ENCODE measurements around the gene ANKRD10. TPM values are rescaled to one million over a fixed set of nuclear protein-coding genes. Genes with fewer than 3 reads are reported as not detected.
A peak's percentile ranks its signal among the peaks of the same experiment; 100 is the strongest.

The ANKRD10 gene
- total RNA-seq, 2 experiments from 2014 or later = 48.3 to 54.9 TPM

DNA sequence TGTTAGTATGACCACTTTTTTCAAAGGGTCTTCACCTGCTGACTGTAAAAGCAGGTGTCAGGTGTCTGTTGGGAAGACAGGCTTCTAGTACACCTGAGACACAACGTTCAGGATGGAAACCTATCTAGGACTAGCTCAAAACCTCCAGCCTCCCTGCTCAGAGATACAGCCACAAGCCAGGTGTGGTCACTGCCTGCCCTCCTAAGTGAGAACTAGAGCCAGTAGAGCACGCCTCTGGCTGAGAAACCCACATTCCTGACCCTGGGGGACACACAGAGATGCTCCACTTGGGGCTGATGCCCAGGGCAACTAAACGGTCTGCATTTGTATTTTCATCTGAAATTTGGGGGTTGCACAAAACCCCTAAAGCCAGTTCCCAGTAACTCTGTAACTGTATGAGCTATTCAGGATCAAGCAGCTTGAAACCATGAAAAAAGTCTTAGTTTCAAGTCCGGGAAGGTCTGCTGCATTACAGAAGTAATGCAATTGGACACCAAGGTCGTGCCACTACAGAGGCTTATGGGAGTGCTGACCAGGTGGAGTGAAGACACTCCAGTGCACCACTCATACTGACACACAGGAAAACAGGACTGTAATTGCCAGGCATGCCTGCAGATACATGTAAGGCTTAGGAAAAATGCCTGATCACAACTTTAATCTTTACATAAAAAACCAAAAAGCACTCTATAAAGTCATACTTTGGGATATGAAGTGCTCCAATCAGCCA, 27.8 kb downstream of the ANKRD10 start:
- DNase-seq = no peak
- no peaks in the 10 kb centered on the region for H3K36me3 Mint-ChIP-seq
- peaks cover 9% of the 10 kb centered on the region for H3K4me1 Mint-ChIP-seq
- H3K9me3 Mint-ChIP-seq = no peaks in the 10 kb centered on the region
- H3K27me3 Mint-ChIP-seq = no peaks in the 10 kb centered on the region
- no peak overlapping the region for H3K4me3 Mint-ChIP-seq
- no peak overlapping the region for H3K27ac Mint-ChIP-seq

DNA sequence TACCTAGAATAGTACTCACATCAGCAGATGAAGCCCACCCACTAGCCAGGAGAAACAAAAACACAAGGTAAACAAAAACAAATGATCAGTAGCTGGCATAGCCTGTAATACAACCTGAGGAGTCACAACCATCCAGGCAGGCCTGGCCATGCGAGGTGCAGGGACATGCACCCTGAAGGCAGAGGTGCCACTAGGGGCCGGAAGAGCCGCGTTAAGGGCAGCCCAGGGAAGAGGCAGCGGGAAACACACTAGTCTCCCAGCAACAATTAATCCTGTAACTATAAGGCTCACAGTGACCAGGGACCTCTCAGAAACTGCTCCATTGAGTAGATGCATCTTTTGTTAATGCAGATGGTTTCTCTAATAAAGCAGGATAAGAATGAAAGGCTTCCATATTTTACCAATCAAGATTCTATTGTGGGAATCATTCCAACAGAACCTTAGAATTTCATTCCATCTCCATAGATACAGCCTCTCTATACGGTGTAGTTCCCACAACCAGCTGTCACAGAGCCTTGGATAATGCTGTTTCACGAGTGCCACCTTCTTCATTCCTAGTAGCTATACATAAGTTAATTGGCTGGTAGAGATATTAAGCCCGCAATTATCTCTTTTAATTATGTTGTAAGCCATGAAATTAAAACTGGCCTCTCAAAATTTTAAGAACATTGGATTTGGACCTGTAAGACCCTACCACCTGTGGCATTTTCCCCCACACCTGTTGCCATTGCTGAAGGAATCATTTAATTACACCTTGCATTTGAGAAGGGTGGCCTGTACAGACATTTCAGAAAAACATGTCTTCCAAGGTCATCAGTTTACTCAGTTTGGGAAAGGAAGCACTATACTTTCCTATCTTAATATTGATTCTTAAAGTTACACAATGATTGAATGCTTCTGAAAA, 28.7 kb downstream of the ANKRD10 start:
- Mint-ChIP-seq H3K27me3 (no peaks in the 10 kb centered on the region), H3K4me3 (no peak overlapping the region), H3K9me3 (no peaks in the 10 kb centered on the region), H3K27ac (no peak overlapping the region), H3K36me3 (no peaks in the 10 kb centered on the region), H3K4me1 (peaks cover 9% of the 10 kb centered on the region)
- no peak for DNase-seq

DNA sequence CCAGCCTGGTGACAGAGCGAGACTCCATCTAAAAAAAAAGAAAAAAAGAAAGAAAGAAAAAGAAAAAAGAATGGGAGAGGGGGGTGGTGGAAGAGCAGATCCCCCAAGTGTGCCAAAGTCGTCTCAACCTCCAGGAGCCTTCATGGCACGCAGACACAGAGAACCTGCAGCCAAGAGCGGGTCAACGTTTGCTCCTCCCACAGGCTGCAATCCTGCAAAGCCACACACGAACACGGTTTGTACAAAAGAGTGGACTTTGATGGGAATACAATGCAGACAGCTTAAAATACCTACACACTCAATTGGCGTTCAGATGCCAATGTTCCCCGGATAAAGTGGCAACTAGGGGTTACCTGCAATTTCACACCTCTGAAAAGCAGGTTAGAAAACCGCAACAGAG, 29.4 kb downstream of the ANKRD10 start:
- Mint-ChIP-seq H3K4me1 (peaks cover 9% of the 10 kb centered on the region), H3K27ac (no peak overlapping the region), H3K4me3 (no peak overlapping the region), H3K9me3 (no peaks in the 10 kb centered on the region), H3K27me3 (no peaks in the 10 kb centered on the region), H3K36me3 (no peaks in the 10 kb centered on the region)
- DNase-seq = no peak

DNA sequence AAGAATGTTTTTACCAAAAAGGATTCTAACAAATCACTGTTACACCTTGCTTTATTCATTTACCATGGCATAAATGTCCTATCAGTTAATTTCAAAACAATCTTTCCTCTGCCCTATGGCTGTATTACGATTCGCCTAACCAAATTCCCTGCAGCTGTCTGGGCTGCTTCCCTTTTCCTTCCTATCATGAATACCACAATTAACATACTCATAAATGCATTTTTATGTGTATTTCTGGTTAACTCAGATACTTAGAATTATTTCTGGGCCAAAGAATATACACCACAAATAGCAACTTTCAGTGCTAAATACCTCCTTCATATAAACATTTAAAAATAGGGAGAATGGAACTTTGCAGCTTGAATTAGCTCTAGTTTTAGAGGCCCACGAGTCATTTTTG, 30.4 kb downstream of the ANKRD10 start:
- H3K9me3 Mint-ChIP-seq = no peaks in the 10 kb centered on the region
- peaks cover 9% of the 10 kb centered on the region for H3K4me1 Mint-ChIP-seq
- no peak overlapping the region for H3K27ac Mint-ChIP-seq
- DNase-seq = no peak
- H3K27me3 Mint-ChIP-seq = no peaks in the 10 kb centered on the region
- no peaks in the 10 kb centered on the region for H3K36me3 Mint-ChIP-seq
- H3K4me3 Mint-ChIP-seq = no peak overlapping the region

DNA sequence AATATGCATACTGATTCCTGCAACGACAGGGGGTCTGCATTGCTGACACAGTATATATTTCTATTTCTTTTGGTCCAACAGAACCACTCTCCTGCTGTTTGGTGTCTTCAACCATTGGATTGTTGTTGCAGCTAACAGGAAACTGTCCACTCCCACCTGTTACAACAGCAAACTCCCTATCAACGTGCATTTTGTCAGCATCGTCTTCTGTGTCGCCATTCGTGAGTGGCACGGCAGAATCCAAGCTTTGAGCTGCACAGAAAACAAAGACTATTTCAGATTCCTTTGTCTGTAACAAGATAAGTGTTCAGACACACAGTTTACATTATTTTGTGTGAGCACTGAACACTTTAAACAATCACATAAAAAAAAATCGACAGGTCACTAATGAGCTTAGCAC, 31.3 kb downstream of the ANKRD10 start:
- Mint-ChIP-seq H3K9me3 (no peaks in the 10 kb centered on the region), H3K27ac (no peak overlapping the region), H3K4me3 (no peak overlapping the region), H3K27me3 (no peaks in the 10 kb centered on the region), H3K4me1 (peaks cover 9% of the 10 kb centered on the region), H3K36me3 (no peaks in the 10 kb centered on the region)
- no peak for DNase-seq

DNA sequence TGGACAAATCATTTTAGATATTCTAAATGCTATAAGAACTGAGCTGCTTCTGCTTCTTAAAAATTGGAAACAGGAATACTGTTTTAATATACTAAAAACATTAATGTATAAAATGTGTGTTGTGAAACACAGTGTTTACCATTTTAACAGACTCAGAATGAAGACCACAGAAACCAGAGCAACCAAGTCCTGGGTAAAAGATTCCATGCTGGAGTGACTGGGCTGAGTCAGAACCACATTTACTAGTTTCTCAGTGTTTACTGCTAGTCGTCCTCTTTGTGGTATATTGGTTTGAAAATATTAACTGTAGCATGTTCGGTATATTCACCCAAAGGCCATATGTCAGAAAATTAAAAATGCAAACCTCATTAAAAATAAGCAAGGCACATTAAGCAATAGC, 31.9 kb downstream of the ANKRD10 start:
- H3K27me3 Mint-ChIP-seq = no peaks in the 10 kb centered on the region
- no peak overlapping the region for H3K27ac Mint-ChIP-seq
- H3K36me3 Mint-ChIP-seq = no peaks in the 10 kb centered on the region
- H3K4me1 Mint-ChIP-seq = peaks cover 9% of the 10 kb centered on the region
- H3K4me3 Mint-ChIP-seq = no peak overlapping the region
- DNase-seq = no peak
- no peaks in the 10 kb centered on the region for H3K9me3 Mint-ChIP-seq

DNA sequence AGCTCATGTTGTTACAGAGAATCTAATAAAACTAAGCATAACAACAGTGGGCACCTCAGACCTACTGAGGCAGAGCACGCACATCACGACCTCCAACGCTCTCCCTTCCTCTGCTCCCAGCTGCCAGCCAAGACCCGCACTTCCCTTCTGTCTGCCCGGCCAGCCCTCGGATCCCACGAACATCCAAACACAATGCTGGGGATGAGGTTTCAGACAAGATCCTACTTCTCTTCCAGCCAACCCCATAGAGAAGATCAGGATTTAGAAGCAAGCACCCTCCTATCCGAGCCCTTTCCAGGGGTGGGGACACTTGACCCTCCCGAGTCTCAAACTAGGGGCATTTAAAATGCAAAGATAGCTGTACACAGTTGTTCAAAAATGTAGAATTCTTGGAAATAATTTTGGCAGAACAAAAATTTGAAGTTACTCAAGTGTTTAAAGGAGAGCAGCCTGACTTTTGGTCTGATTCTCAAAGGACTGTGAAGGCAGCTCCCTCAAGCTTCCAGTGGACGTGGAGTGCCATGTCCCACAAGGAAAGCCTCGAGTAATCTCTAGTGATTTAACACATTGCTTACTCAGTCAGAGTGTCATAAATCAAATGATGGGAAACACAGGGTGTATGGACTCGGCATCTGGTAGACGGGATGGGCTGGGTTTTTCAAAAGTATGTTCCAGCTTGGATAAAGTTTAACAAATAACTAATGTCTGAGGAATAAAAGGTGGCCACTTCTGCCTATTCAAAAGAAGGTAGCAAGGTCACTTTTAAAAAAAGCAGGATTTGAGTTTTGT, 32.8 kb downstream of the ANKRD10 start:
- Mint-ChIP-seq H3K9me3 (no peaks in the 10 kb centered on the region), H3K4me1 (peaks cover 9% of the 10 kb centered on the region), H3K27me3 (no peaks in the 10 kb centered on the region), H3K27ac (no peak overlapping the region), H3K4me3 (no peak overlapping the region), H3K36me3 (no peaks in the 10 kb centered on the region)
- no peak for DNase-seq

DNA sequence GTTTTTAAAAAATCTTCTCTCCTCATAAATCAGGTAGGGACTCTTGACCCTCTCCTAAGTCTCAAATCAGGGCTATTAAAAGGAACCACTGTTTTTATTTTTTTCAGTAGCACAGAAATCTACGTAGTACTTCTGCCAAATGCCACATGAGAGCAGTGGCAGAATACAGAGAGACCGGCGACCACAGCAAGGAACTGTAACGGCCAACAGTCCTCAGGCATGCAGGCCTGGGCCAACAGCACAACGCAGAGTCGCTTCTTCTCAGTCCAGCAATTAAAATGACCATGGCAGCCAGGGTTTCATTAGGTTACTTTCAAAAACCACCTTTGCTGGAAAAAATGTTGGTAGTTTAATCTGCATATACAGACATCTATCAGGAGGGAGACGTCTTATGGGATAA, 34.2 kb downstream of the ANKRD10 start:
- Mint-ChIP-seq H3K36me3 (peaks cover 2% of the 10 kb centered on the region), H3K4me1 (peaks cover 9% of the 10 kb centered on the region), H3K27ac (no peak overlapping the region), H3K4me3 (no peak overlapping the region), H3K9me3 (no peaks in the 10 kb centered on the region), H3K27me3 (no peaks in the 10 kb centered on the region)
- no peak for DNase-seq

DNA sequence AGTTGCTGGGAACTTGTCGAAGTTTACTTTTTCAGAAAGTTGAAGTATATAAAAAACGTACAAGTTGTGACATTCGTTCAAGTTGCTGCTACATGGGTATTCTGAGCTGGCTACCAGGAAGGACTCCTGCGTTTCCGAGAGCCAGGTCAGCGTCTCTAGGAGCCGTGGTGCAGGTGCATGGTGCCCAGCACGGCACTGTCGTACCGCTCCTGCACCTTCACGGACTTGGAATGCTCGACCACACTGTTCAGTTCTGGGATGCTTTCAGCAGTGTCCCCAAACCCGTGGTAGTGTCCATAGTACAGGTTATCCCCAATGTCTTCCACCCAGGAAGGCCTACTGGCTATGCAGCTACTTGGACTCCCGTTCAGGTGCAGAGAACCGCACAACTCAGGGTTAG, 35.4 kb downstream of the ANKRD10 start:
- H3K4me3 Mint-ChIP-seq = no peak overlapping the region
- no peak for DNase-seq
- H3K36me3 Mint-ChIP-seq = peaks cover 2% of the 10 kb centered on the region
- H3K27me3 Mint-ChIP-seq = no peaks in the 10 kb centered on the region
- H3K4me1 Mint-ChIP-seq = peaks cover 5% of the 10 kb centered on the region
- no peaks in the 10 kb centered on the region for H3K9me3 Mint-ChIP-seq
- no peak overlapping the region for H3K27ac Mint-ChIP-seq

DNA sequence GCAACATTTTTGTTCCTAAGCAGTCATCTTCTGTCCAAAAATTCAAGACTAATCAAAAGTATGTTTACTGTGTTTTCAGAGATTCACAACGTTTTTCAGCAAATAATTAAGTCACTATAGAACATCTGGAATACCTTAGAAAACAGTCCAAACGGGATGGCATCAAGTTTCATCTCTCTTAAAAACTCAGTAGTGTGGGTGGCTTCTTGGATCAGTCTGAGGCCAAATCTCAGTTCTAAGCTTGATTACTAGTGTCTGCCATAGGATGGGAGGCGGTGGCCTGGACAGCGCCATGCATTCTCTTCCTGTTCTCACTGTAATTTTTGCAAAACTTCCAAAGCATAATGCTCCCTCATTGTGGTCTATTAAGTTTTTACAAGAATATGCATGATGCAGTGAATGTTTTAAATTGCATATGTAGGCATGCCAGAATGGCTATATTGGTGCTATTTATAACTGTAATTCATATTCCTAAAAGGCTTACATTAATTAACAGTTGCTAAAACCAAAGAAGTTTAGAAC, 37.1 kb downstream of the ANKRD10 start:
- H3K9me3 Mint-ChIP-seq = no peaks in the 10 kb centered on the region
- peaks cover 2% of the 10 kb centered on the region for H3K36me3 Mint-ChIP-seq
- H3K27me3 Mint-ChIP-seq = no peaks in the 10 kb centered on the region
- DNase-seq = no peak
- no peak overlapping the region for H3K27ac Mint-ChIP-seq
- peaks cover 3% of the 10 kb centered on the region for H3K4me1 Mint-ChIP-seq
- no peak overlapping the region for H3K4me3 Mint-ChIP-seq

DNA sequence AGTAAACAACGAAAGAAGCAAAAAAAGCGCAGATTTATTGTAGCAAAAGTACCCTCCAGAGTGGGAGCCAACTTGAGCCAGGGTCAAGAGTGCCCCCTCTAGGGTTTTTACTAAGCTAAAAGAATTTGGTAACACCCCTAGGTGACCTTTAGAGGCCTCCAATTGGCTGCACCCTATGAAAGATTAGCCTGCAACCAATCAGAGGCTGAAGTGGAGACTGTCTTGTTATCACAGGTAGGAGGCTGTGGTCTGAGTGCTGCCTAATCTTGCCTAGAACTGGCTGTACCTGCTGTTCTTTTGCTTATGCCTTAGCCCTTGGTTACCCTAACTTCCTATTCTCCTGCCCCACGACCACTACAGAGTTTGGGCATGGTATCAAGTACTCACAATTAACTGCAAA, 38.3 kb downstream of the ANKRD10 start:
- Mint-ChIP-seq H3K27me3 (no peaks in the 10 kb centered on the region), H3K4me3 (no peak overlapping the region), H3K9me3 (no peaks in the 10 kb centered on the region), H3K27ac (no peak overlapping the region), H3K36me3 (peaks cover 2% of the 10 kb centered on the region), H3K4me1 (peaks cover 3% of the 10 kb centered on the region)
- DNase-seq = no peak

DNA sequence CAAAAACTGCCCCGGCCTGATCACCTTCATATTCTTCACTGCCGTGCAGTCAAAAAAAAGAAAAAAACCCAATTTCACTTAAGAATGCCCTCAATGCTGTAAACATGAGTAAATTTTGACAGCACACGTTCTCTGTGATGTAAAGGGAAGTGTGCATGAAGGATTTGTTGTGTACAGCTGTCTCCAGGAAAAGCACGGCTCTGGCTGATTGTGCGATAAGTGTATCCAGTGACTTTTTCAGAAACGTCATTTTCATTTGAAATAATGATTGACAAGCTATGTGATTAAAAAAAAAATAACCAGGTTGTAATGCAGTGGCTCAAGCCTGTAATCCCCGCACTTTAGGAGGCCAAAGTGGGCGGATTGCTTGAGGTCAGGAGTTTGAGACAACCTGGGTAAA, 39.6 kb downstream of the ANKRD10 start:
- peaks cover 11% of the 10 kb centered on the region for H3K27me3 Mint-ChIP-seq
- H3K4me1 Mint-ChIP-seq = peaks cover 3% of the 10 kb centered on the region
- H3K9me3 Mint-ChIP-seq = no peaks in the 10 kb centered on the region
- H3K4me3 Mint-ChIP-seq = peak overlapping the region; percentile 76
- peaks cover 2% of the 10 kb centered on the region for H3K36me3 Mint-ChIP-seq
- H3K27ac Mint-ChIP-seq = peak overlapping the region; percentile 55
- DNase-seq = no peak

DNA sequence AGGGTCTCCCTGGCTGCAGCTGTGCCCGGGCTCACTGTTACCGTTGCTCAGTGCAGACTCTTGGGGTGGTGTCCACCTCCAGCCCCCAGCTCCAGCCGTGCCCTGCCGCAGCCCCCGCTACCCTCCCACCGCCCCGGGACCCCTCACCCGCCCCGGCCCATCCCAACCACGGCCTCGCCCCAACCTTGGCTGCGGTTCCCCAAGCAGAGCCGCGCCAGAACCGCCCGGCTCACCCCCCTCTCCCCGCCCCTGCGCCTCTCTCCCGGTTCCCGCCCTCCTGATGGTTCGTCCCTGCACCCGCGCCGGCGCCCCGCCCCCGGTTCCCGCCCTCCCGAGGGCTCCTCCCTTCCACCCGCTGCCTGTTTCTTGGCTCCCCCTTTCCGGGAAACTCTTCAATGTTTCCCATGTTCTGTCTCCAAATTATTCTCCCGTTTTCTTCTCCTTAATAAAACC, 40.3 kb downstream of the ANKRD10 start:
- DNase-seq = peak; percentile 63
- Mint-ChIP-seq H3K9me3 (no peaks in the 10 kb centered on the region), H3K36me3 (peaks cover 2% of the 10 kb centered on the region), H3K27ac (peak overlapping the region; percentile 55), H3K4me3 (peak overlapping the region; percentile 76), H3K27me3 (peaks cover 18% of the 10 kb centered on the region), H3K4me1 (peaks cover 3% of the 10 kb centered on the region)

DNA sequence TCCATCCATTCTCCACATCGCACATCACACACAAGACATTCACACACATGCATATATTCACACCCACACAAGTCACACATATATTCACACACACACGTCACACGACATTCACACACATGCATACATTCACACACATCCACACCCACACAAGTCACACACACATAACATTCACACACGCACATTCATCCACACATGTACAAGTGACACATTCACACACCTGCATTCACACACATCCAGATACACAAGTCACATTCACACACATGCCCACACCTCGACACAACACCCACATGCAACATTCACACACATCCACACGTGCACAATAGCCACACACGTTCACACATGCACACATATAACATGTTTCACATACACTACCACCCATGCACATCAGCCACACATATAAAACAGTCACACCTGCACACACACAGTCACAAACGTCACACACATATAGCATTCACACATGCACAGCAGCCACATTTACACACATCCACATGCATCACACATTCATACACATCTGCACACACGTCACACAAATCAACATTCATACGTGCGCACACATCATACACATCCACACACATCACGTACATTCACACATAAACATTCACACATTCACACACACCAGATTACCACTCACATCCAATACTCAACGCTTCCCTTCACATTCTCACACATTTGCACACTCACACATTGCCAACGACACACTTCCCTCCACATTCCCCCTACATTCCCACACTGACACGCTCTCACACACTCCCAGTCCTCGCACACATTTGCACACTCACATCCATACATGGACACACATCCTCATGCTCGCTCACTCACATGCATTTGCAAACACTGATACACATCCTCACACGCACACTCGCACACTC, 41.0 kb downstream of the ANKRD10 start:
- no peaks in the 10 kb centered on the region for H3K9me3 Mint-ChIP-seq
- no peak for DNase-seq

More for the DNA sequence above, 41.0 kb downstream of the ANKRD10 start:
- Mint-ChIP-seq H3K27ac (no peak overlapping the region), H3K4me3 (no peak overlapping the region), H3K4me1 (peaks cover 3% of the 10 kb centered on the region), H3K27me3 (peaks cover 24% of the 10 kb centered on the region), H3K36me3 (peaks cover 2% of the 10 kb centered on the region)
